ENCODE results near the gene GPR152.
"Not testable (repeated sequence)": the region's sequence is repeated elsewhere in the genome, so short reads cannot be mapped to it uniquely, and the experiment has no call there.

The GPR152 gene

GRCh38 chr11:67439321-67440228, 13.0 kb downstream of the GPR152 start:
- no peak for DNase-seq (ENCODE audit: low read depth)

- no peak for DNase-seq (ENCODE audit: low read depth)
These were observed 14.2 kb downstream of the GPR152 start for GRCh38 chr11:67438158-67438902.

DNA sequence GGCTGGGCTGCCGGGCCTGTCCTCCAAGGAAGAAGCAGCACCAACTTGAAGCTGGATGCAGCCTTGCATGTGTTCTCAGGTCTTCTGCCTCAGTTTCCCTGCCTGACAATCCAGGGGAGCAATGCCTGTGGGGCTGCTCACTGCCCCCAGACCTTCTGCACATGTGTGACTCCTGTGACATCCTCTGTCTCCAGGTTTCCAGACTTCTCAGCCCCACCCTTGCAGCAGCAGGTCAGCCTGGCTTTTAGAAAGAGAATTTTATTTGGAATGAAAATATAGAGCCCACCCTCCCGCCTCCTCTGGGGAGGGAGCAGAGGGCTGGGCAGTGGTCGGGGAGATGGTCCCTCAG, 14.7 kb downstream of the GPR152 start:
- DNase-seq (ENCODE audit: low read depth), result no peak

GRCh38 chr11:67437082-67437808, 15.3 kb downstream of the GPR152 start, which contains the start of gene PTPRCAP:
TSS of gene PTPRCAP (minus strand) at chr11:67437682. CDS start at chr11:67437619, 63 bp downstream.
- DNase-seq (ENCODE audit: low read depth), result no peak

GRCh38 chr11:67436459-67437081, 16.0 kb downstream of the GPR152 start:
- DNase-seq (ENCODE audit: low read depth), result no peak

DNA sequence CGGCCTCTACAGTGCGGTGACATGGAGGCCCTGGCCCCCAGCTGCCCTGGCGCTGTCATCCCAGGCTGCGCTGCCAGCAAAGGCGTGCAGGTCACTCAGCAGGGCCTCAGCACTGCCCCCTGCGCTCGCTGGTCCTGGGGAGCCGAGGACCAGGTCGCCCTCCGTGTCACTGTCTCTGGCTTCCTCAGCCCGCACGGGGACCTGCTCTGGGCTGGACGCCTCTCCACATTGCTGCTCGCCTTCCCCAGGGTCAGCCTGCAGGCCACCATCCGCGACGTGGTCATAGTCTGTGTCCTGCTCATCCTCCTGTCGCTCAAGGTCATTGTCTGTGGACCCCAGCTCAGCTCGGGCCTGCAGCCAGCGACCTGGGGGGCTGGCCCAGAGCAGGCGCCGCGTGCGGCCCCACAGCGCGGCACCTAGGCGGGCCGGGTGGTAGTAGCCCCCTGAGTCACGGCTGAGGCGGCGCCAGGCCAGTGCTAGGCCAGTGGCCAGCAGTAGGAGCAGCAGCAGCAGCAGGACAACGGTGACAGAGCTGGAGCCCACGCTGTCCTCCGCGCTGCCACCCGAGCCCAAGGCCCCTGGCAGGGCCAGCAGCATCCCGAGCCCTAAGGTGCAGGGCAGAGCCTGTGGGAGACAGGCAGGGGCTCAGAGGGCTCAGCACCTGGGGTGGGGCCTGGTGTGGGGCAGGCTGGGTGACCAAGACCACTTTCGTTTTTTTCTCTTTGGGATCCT, 16.6 kb downstream of the GPR152 start:
- no peak for DNase-seq (ENCODE audit: low read depth)

- DNase-seq (ENCODE audit: low read depth), result no peak
These were observed 17.4 kb downstream of the GPR152 start for GRCh38 chr11:67435031-67435726.

- no peak for DNase-seq (ENCODE audit: low read depth)
These were observed 18.1 kb downstream of the GPR152 start for GRCh38 chr11:67434395-67434881.

- no peak for DNase-seq (ENCODE audit: low read depth)
These were observed 18.8 kb downstream of the GPR152 start for GRCh38 chr11:67433536-67434394.

DNA sequence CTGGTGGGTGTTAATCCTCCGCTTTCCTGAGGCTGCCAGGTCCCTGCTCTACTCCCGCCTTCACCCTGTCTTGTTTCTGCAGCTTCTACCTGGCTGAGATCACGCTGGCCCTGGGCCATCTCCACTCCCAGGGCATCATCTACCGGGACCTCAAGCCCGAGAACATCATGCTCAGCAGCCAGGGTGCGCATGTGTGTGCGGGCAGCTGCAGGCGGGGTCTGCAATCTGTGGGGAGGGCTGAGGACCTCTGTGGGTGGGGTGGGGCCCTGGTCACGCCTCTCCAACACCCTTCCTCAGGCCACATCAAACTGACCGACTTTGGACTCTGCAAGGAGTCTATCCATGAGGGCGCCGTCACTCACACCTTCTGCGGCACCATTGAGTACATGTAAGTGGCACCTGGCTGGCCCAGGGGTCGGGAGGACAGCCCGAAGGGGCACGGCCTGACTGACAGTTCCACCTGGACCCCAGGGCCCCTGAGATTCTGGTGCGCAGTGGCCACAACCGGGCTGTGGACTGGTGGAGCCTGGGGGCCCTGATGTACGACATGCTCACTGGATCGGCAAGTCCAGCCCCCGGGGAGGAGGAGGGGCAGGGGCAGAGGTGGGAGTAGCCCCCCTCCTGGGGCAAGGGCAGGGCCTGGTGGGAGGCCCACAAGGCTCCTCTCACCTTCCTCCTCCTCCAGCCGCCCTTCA, 19.7 kb downstream of the GPR152 start:
- no peak for DNase-seq (ENCODE audit: low read depth)

- DNase-seq (ENCODE audit: low read depth), result no peak
These were observed 20.9 kb downstream of the GPR152 start for GRCh38 chr11:67431346-67432249.

DNA sequence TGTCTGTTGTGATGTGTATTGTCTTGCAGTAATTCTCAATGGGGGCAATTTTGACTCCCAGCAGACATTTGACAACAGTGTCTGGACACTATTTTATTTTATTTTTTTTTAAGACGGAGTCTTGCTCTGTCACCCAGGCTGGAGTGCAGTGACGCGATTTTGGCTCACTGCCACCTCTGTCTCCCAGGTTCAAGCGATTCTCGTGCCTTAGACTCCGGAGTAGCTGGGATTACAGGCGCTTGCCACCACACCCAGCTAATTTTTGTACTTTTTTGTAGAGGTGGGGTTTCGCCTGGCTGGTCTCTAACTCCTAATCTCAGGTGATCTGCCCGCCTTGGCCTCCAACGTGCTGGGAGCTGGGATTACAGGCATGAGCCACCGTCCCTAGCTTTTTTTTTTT, 22.8 kb downstream of the GPR152 start:
- no peak for DNase-seq (ENCODE audit: low read depth)

DNA sequence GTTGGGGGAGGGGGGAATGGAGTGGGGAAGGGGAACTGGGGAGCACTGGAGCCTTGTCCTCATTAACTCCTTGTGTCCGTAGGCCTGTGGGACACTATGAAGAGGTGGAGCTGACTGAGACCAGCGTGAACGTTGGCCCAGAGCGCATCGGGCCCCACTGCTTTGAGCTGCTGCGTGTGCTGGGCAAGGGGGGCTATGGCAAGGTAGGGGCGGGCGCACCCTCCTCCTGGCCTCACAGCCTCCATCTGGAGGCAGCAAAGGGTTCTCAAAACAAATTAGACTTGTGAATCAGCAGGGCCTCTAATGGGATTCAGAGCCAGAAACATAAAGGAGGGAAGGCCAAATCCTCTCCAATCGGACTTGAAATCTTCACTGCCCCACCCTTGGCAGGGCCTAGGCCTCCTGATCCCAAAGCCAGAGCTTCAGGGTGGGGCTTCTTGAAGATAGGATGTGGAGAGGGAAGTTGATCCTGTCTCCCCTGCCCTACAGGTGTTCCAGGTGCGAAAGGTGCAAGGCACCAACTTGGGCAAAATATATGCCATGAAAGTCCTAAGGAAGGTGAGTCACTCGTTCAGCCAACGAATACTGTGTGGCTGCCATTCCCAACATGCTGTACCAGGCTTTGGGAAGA, 23.4 kb downstream of the GPR152 start:
- DNase-seq (ENCODE audit: low read depth), result no peak

DNA sequence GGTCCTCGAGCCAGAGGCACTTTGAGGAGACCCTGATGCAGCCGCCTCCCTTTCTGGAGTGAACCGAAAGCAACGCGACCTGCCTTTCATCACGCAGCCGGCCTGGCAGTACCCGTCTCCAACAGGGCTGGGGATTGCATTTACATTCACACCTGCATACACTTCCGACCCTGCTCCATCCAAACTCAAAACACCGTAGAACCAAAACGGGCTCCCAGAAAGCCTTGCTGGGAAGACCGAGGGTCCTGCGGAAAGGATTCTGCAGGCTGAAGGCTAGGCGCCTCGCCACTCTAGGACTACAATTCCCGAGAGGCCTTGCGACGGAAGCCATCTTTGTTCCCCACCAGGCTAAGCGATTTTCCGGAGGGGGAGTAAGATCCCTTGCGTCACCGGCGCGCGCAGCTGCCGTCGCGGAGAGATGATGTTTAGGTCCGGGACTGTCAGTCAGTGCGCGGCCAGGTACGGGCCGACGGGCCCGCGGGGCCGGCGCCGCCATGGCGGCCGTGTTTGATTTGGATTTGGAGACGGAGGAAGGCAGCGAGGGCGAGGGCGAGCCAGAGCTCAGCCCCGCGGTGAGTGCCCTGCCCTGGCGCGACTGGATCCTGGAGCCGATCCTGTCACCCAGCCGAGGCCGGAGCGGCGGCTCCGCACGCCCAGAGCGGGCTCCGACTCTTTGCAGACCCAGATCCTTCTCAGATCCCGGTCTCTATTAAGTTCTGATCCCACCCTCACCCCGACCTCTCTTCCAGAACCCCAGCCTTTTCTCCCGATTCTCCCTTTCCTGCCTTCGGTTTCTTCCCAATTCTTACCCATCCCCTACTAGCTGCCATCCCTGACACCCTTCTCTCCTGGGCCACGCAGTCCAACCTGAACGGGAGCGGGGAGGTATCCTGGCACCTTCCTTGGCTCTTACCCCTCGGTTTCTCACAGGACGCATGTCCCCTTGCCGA, 24.2 kb downstream of the GPR152 start, which contains the start of gene RPS6KB2:
Gene RPS6KB2, plus strand, starts transcription at position 443 of the 950 bp plus-strand sequence. Its CDS starts 52 bp downstream, at position 495.
- peak; percentile 90 for DNase-seq (ENCODE audit: low read depth)

DNA sequence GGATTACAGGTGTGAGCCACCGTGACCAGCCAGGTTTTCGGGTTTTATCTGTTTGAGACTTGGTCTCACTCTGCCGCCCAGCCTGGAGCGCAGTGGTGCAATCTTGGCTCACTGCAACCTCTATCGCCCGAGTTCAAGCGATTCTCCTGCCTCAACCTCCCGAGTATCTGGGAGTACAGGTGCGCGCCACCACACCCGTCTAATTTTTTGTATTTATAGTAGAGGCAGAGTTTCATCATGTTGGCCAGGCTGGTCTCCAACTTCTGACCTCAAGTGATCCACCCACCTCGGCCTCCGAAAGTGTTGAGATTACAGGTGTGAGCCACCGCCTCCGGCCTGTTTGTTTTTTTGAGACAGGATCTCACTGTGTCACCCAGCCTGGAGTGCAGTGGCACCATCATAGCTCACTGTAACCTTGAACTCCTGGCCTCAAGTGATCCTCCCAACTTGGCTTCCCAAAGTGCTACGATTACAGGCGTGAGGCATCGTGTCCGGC, 25.1 kb downstream of the GPR152 start:
- DNase-seq (ENCODE audit: low read depth), result not testable (repeated sequence)

Data from HS-5 (cell line).